Urothelium cell line (cell line): ENCODE data around the gene MINPP1.
"Not testable (repeated sequence)": the region's sequence is repeated elsewhere in the genome, so short reads cannot be mapped to it uniquely, and the experiment has no call there.

Experiments used
- DNase-seq: peaks from one replicate; pipeline ENCODE4 v3.0.0; 2011; ENCODE audit warnings: low spot score, mixed read lengths
- FAIRE-seq: peaks from 2 replicates; lab custom pipeline; 2011; peaks lifted over from hg19 to GRCh38; lab: Jason Lieb, UNC

MINPP1 gene

GRCh38 chr10:87504640-87505365, at the start of gene MINPP1:
Gene MINPP1, plus strand, starts transcription at chr10:87504893. Its CDS starts 23 bp downstream, at chr10:87504916.
- DNase-seq: peak; percentile 94
- FAIRE-seq: no peak

- DNase-seq, FAIRE-seq: not testable (repeated sequence)
These were observed 48.0 kb upstream of the MINPP1 start for GRCh38 chr10:87456586-87457220.

GRCh38 chr10:87461751-87462150, 42.9 kb upstream of the MINPP1 start:
- FAIRE-seq, DNase-seq: not testable (repeated sequence)

GRCh38 chr10:87466849-87467248, 37.8 kb upstream of the MINPP1 start:
- FAIRE-seq, DNase-seq: not testable (repeated sequence)

- FAIRE-seq: not testable (repeated sequence)
These were observed 16.0 kb upstream of the MINPP1 start for GRCh38 chr10:87488733-87489132.

GRCh38 chr10:87490285-87490684, 14.4 kb upstream of the MINPP1 start:
- FAIRE-seq, DNase-seq: not testable (repeated sequence)

More at GRCh38 chr10:87488733-87489132, 16.0 kb upstream of the MINPP1 start:
- DNase-seq: not testable (repeated sequence)

GRCh38 chr10:87492450-87492849, 12.2 kb upstream of the MINPP1 start:
- DNase-seq, FAIRE-seq: not testable (repeated sequence)

- DNase-seq, FAIRE-seq: not testable (repeated sequence)
These were observed 9.2 kb upstream of the MINPP1 start for GRCh38 chr10:87495446-87495845.

- DNase-seq, FAIRE-seq: not testable (repeated sequence)
These were observed 7.3 kb upstream of the MINPP1 start for GRCh38 chr10:87497386-87497785.

GRCh38 chr10:87498106-87498789, 6.4 kb upstream of the MINPP1 start:
- DNase-seq, FAIRE-seq: not testable (repeated sequence)

- FAIRE-seq: no peak
- no peak for DNase-seq
These were observed 4.0 kb upstream of the MINPP1 start for GRCh38 chr10:87500646-87501048.

- DNase-seq (no peak), FAIRE-seq (no peak)
These were observed 1.3 kb upstream of the MINPP1 start for GRCh38 chr10:87503401-87503800.

- FAIRE-seq: no peak
- peak; percentile 4 for DNase-seq
These were observed 807 bp upstream of the MINPP1 start for GRCh38 chr10:87503886-87504285.

- DNase-seq (no peak), FAIRE-seq (no peak)
These were observed 420 bp upstream of the MINPP1 start for GRCh38 chr10:87504307-87504639.

GRCh38 chr10:87505366-87506111, 846 bp downstream of the MINPP1 start:
- FAIRE-seq (no peak), DNase-seq (peak; percentile 67)

GRCh38 chr10:87506956-87507355, 2.3 kb downstream of the MINPP1 start:
- FAIRE-seq (no peak), DNase-seq (no peak)

- FAIRE-seq (no peak), DNase-seq (no peak)
These were observed 3.3 kb downstream of the MINPP1 start for GRCh38 chr10:87507879-87508483.

- FAIRE-seq (no peak), DNase-seq (no peak)
These were observed 4.1 kb downstream of the MINPP1 start for GRCh38 chr10:87508837-87509236.

- no peak for DNase-seq
These were observed 5.3 kb downstream of the MINPP1 start for GRCh38 chr10:87510025-87510424.

GRCh38 chr10:87511526-87511925, 6.8 kb downstream of the MINPP1 start:
- FAIRE-seq (no peak), DNase-seq (no peak)

More at GRCh38 chr10:87510025-87510424, 5.3 kb downstream of the MINPP1 start:
- FAIRE-seq: no peak
